ENCODE data around the gene TMEM135. TPM values are rescaled to one million over a fixed set of nuclear protein-coding genes. Genes with fewer than 3 reads are reported as not detected.

TMEM135 gene
- total RNA-seq, 4 donors from 2014 or later = 7.9 to 38.7 (median 18.9) TPM

DNA sequence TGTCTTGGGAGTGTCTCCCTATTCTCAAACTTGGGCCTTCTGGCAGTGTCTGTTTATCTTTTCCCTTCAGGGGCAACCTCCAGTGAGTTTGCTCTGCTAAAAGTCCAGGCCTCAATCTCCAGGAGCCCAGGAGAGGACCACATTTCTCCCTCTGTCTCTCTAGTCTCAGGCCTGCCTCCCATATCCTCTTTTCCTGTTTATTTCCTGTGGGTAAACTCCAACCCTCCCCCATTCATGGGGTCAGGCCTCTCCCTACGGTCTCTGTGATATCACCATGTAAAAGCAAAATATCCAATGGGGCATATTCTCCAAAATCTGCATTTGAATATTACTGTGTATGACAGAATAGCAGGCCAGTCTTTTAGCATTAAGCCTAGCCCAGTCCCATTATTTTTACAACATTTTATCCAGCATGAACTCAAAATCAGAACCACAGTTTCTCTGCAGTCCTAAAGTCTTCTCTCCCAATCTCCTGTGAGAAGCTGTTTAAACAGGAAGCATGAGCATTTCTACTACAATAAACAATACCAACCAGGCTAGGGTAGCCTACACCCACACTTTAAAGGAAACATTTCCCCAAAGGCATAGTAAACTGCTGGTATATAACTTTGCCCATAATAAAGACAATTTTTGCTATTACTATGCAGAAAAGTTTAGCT, 18.0 kb upstream of the TMEM135 start:
- Histone ChIP-seq H3K36me3 (no peaks in the 10 kb centered on the region), H3K9me3 (no peaks in the 10 kb centered on the region), H3K27ac (no peak overlapping the region), H3K4me3 (no peak overlapping the region), H3K4me1 (no peaks in the 10 kb centered on the region), H3K27me3 (no peaks in the 10 kb centered on the region)
- intact Hi-C loops (cut with DNase I; ENCODE audit: low total_unique reads) = no loop called here
- TF ChIP-seq POLR2A (IDR thresholded peaks at IDR 0.05) = no peak
- TF ChIP-seq, protein P1, sequence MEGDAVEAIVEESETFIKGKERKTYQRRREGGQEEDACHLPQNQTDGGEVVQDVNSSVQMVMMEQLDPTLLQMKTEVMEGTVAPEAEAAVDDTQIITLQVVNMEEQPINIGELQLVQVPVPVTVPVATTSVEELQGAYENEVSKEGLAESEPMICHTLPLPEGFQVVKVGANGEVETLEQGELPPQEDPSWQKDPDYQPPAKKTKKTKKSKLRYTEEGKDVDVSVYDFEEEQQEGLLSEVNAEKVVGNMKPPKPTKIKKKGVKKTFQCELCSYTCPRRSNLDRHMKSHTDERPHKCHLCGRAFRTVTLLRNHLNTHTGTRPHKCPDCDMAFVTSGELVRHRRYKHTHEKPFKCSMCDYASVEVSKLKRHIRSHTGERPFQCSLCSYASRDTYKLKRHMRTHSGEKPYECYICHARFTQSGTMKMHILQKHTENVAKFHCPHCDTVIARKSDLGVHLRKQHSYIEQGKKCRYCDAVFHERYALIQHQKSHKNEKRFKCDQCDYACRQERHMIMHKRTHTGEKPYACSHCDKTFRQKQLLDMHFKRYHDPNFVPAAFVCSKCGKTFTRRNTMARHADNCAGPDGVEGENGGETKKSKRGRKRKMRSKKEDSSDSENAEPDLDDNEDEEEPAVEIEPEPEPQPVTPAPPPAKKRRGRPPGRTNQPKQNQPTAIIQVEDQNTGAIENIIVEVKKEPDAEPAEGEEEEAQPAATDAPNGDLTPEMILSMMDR (IDR thresholded peaks at IDR 0.05 in 4 of 5, conservative IDR thresholded peaks at IDR 0.05 in 1 of 5) = no peak
- in situ Hi-C loops (cut with MboI; ENCODE audit: low sequenced_read_pairs in 4 of 4) = no loop called here
- ATAC-seq = no peak
- no peak for DNase-seq

DNA sequence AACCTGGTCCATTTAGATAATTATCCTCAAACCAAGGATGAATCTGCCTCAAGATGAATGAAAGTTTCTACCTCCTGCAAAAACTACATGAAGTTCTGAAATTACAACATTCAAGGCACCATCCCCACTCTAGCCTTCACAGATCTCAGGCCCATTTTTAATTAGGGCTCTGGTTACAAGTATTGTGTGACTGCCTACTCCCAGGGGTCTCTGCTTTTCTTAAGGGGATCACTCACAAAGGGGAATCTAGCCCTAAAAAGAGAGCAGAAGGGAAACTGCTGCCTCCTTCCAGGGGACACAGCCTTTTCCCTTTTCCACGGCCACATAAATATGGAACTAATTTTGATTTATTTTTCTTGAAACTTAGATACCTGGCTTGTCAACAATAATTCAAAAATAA, 17.4 kb upstream of the TMEM135 start:
- intact Hi-C loops (cut with DNase I; ENCODE audit: low total_unique reads) (no loop called here), in situ Hi-C loops (cut with MboI; ENCODE audit: low sequenced_read_pairs in 4 of 4) (no loop called here)
- no peaks in the 10 kb centered on the region for H3K4me1 ChIP-seq
- no peak overlapping the region for H3K4me3 ChIP-seq
- H3K27me3 ChIP-seq = no peaks in the 10 kb centered on the region
- DNase-seq (no peak), ATAC-seq (no peak)
- H3K27ac ChIP-seq = no peak overlapping the region
- TF ChIP-seq, protein P1 (IDR thresholded peaks at IDR 0.05 in 4 of 5, conservative IDR thresholded peaks at IDR 0.05 in 1 of 5) = no peak
- TF ChIP-seq POLR2A (IDR thresholded peaks at IDR 0.05) = no peak
- H3K9me3 ChIP-seq = no peaks in the 10 kb centered on the region
- no peaks in the 10 kb centered on the region for H3K36me3 ChIP-seq

DNA sequence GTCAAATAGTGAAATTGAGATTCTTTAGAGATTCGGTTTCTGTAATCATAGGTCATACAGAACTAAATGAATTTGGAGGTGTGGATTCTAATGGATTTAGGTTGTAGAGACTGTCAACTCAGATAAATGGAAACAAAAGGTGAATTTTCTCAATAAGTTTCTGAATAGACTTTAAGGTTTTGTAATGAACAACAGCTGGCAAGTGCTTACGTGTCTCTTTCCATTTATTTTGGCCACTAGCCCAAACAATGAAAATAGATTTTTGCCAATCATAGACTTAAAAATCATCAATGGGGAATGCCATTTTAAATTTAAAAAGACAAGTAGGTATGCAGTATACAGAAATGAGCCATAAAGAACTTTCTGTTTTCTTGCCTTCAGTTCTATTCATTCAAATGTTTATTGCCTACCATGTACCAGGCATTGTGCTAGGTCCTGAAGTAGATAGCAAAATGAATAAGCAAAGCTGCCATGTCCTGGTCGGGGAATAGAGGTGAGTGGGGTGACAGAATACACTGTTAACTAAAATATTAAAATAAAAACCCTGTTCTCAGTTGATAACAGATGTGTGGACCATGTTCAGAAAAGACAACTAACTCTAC, 16.9 kb upstream of the TMEM135 start:
- intact Hi-C loops (cut with DNase I; ENCODE audit: low total_unique reads) = no loop called here
- ATAC-seq = no peak

DNA sequence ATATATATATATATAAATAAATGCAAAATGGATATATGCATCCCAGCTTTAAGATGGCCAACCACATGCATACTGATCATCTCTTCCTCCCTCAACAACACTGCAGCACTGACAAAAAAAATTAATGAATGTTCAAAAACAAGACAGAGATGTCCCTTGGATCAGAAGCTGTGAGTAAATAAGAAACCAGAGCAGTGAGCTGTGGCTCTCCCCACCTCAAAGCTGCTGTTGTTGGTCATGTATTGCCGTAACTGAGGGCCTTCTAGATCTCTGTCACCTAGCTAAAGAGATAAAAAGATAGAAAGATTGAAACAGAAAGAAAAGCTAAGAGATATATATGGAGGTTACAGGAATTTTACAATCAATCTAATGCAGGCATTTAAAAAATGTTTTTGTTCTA, 15.5 kb upstream of the TMEM135 start:
- in situ Hi-C loops (cut with MboI; ENCODE audit: low sequenced_read_pairs in 4 of 4) = no loop called here
- no peak for TF ChIP-seq POLR2A (IDR thresholded peaks at IDR 0.05)
- TF ChIP-seq, protein P1 (IDR thresholded peaks at IDR 0.05 in 4 of 5, conservative IDR thresholded peaks at IDR 0.05 in 1 of 5) = no peak

More for the DNA sequence above, 16.9 kb upstream of the TMEM135 start:
- H3K4me1 ChIP-seq = no peaks in the 10 kb centered on the region
- in situ Hi-C loops (cut with MboI; ENCODE audit: low sequenced_read_pairs in 4 of 4) = no loop called here
- H3K4me3 ChIP-seq = no peak overlapping the region
- no peaks in the 10 kb centered on the region for H3K36me3 ChIP-seq
- no peak for DNase-seq
- H3K9me3 ChIP-seq = no peaks in the 10 kb centered on the region
- TF ChIP-seq, protein P1 (IDR thresholded peaks at IDR 0.05 in 4 of 5, conservative IDR thresholded peaks at IDR 0.05 in 1 of 5) = no peak
- TF ChIP-seq POLR2A (IDR thresholded peaks at IDR 0.05) = no peak
- H3K27ac ChIP-seq = no peak overlapping the region
- no peaks in the 10 kb centered on the region for H3K27me3 ChIP-seq

More for the DNA sequence above, 15.5 kb upstream of the TMEM135 start:
- intact Hi-C loops (cut with DNase I; ENCODE audit: low total_unique reads) = no loop called here
- Histone ChIP-seq H3K4me1 (no peaks in the 10 kb centered on the region), H3K27ac (no peak overlapping the region), H3K9me3 (no peaks in the 10 kb centered on the region), H3K27me3 (no peaks in the 10 kb centered on the region), H3K36me3 (no peaks in the 10 kb centered on the region), H3K4me3 (no peak overlapping the region)
- ATAC-seq (no peak), DNase-seq (no peak)

Measured in gastrocnemius medialis (tissue), 4 donors.